HG03097 (cell line): ENCODE results near the gene ZNF460.

Experiments used
- ATAC-seq: cut with Tn5 transposase; IDR thresholded peaks from one replicate; pipeline ENCODE4 v1.9.1; 2021; ENCODE audit not compliant: unreplicated experiment, low FRiP score

ZNF460 gene

DNA sequence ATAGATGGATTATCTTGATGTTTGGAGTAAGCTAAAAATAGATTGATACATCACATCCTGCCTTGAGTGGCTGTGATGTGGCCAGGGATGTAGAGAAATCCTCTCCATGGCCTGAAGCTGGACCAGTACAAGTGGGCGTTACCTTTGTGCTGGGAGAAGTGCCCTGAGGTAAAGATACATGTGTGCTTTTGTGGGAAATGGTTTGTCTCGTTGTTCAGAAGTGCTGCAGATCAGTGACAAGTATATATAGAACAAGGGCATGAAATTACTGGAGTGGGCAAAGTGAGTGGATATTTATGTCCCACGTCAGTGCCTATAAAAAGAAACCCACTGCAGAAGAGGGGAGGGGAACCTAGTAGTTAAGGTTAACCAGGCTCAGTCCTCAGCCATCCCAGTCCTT, 58.6 kb downstream of the ZNF460 start:
- ATAC-seq, result no peak

DNA sequence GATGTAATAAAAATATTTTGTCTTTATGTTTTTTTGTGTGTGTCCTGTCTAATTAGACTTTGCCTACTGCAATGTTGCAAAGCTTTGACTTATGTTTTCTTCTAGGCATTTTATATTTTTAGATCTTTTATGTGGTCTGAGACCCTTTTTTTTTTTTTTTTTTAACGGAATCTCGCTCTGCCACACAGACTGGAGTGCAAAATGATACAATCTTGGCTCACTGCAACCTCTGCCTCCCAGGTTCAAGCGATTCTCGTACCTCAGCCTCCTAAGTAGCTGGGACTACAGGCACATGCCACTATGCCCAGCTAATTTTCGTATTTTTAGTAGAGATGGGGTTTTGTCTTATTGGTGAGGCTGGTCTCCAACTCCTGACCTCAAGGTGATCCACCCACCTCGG, 62.3 kb downstream of the ZNF460 start:
- ATAC-seq, result no peak
